ENCODE data around the gene TMED8. TPM values are rescaled to one million over a fixed set of nuclear protein-coding genes. Genes with fewer than 3 reads are reported as not detected.

Gene TMED8
- total and polyA plus RNA-seq, 10 of the 15 experiments (the other 5 are each of a cell fraction or from before 2014, with no cell fraction given) = 7.3 to 39.1 (median 26.1) TPM

DNA sequence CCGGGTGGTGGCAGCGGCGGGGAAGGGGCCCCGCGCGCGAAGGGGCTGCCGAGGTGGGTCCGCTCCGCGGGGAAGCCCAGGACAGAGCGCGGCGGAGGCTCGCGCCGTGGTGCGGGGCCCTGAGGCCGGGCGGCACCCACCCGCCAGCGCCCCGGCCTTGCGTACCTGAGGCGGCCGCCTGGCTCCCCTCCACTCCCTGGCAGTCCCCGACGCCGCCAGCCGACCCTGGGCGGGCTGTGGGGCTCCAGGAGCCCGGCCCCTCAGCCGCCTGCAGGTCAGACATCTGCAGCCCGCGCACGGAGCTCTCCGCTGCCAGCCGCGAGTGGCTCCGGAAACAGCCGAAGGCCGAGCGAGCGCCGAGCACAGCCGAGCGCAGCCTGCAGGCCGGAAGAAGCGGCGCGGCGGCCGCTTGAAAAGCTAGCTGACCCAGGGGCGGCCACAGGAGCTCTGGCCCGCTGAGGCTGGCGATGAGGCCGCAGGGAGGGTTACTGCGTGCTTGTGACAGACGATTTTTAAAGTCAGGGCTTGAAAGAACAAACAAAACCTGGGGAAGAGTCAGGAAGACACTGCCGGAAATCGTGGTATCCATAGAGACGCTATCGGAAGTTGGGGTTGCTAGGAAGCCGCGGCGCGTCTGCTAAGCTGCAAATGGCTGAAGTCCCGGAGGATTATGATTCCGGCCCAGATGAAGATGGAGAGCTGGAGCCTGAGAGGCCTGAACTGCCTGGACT, at the start of gene TMED8, which contains the start of gene SAMD15 (continued):
- TF ChIP-seq, protein P1, sequence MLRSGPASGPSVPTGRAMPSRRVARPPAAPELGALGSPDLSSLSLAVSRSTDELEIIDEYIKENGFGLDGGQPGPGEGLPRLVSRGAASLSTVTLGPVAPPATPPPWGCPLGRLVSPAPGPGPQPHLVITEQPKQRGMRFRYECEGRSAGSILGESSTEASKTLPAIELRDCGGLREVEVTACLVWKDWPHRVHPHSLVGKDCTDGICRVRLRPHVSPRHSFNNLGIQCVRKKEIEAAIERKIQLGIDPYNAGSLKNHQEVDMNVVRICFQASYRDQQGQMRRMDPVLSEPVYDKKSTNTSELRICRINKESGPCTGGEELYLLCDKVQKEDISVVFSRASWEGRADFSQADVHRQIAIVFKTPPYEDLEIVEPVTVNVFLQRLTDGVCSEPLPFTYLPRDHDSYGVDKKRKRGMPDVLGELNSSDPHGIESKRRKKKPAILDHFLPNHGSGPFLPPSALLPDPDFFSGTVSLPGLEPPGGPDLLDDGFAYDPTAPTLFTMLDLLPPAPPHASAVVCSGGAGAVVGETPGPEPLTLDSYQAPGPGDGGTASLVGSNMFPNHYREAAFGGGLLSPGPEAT (IDR thresholded peaks at IDR 0.05; ENCODE audit: low read depth) = 0 out of 2 replicates have a peak, but pooled peaks have one; percentile 22
- TF ChIP-seq, protein P2, sequence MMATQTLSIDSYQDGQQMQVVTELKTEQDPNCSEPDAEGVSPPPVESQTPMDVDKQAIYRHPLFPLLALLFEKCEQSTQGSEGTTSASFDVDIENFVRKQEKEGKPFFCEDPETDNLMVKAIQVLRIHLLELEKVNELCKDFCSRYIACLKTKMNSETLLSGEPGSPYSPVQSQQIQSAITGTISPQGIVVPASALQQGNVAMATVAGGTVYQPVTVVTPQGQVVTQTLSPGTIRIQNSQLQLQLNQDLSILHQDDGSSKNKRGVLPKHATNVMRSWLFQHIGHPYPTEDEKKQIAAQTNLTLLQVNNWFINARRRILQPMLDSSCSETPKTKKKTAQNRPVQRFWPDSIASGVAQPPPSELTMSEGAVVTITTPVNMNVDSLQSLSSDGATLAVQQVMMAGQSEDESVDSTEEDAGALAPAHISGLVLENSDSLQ (IDR thresholded peaks at IDR 0.05) = peak; percentile 56; the same call in 1 of the 2 replicates
- TF ChIP-seq EGR1 (IDR thresholded peaks at IDR 0.05; ENCODE audit: borderline replicate concordance in 1 of 2, low read depth in 2 of 2, low read length in 2 of 2) (no peak), CBX5 (IDR thresholded peaks at IDR 0.05; ENCODE audit: low read depth) (no peak), SRF (IDR thresholded peaks at IDR 0.05; ENCODE audit: low read depth in 2 of 2, low read length in 2 of 2) (no peak), NFIC (IDR thresholded peaks at IDR 0.05; ENCODE audit: low read depth, low read length) (no peak), NR2F1 (conservative IDR thresholded peaks at IDR 0.05) (peak; percentile 70; the same call in 1 of the 2 replicates), IRF3 (IDR thresholded peaks at IDR 0.05) (no peak), HDAC6 (IDR thresholded peaks at IDR 0.05; ENCODE audit: unreplicated experiment) (peak; percentile 44), TCF3 (IDR thresholded peaks at IDR 0.05; ENCODE audit: borderline replicate concordance, insufficient read depth, low read depth, low read length) (no peak), TCF12 (IDR thresholded peaks at IDR 0.05; ENCODE audit: low read depth, low read length) (0 out of 2 replicates have a peak, but pooled peaks have one; percentile 0), E2F4 (IDR thresholded peaks at IDR 0.05; ENCODE audit: low read depth, low read length) (no peak), IRF5 (IDR thresholded peaks at IDR 0.05; ENCODE audit: borderline replicate concordance) (no peak), SUZ12 (IDR thresholded peaks at IDR 0.05; ENCODE audit: unreplicated experiment) (no peak), NBN (IDR thresholded peaks at IDR 0.05) (no peak), EP300 (IDR thresholded peaks at IDR 0.05; ENCODE audit: borderline replicate concordance in 1 of 2, control insufficient read depth in 1 of 2, low read depth in 2 of 2, low read length in 2 of 2) (no peak), ZBED1 (IDR thresholded peaks at IDR 0.05; ENCODE audit: borderline replicate concordance) (no peak)
- TF ChIP-seq, protein P3, sequence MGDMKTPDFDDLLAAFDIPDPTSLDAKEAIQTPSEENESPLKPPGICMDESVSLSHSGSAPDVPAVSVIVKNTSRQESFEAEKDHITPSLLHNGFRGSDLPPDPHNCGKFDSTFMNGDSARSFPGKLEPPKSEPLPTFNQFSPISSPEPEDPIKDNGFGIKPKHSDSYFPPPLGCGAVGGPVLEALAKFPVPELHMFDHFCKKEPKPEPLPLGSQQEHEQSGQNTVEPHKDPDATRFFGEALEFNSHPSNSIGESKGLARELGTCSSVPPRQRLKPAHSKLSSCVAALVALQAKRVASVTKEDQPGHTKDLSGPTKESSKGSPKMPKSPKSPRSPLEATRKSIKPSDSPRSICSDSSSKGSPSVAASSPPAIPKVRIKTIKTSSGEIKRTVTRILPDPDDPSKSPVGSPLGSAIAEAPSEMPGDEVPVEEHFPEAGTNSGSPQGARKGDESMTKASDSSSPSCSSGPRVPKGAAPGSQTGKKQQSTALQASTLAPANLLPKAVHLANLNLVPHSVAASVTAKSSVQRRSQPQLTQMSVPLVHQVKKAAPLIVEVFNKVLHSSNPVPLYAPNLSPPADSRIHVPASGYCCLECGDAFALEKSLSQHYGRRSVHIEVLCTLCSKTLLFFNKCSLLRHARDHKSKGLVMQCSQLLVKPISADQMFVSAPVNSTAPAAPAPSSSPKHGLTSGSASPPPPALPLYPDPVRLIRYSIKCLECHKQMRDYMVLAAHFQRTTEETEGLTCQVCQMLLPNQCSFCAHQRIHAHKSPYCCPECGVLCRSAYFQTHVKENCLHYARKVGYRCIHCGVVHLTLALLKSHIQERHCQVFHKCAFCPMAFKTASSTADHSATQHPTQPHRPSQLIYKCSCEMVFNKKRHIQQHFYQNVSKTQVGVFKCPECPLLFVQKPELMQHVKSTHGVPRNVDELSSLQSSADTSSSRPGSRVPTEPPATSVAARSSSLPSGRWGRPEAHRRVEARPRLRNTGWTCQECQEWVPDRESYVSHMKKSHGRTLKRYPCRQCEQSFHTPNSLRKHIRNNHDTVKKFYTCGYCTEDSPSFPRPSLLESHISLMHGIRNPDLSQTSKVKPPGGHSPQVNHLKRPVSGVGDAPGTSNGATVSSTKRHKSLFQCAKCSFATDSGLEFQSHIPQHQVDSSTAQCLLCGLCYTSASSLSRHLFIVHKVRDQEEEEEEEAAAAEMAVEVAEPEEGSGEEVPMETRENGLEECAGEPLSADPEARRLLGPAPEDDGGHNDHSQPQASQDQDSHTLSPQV (IDR thresholded peaks at IDR 0.05) = no peak
